ENCODE results near the gene PRDM16. TPM values are rescaled to one million over a fixed set of nuclear protein-coding genes. Genes with fewer than 3 reads are reported as not detected.

The PRDM16 gene
- total RNA-seq, 1 experiment from 2014 or later = 0.17 TPM

DNA sequence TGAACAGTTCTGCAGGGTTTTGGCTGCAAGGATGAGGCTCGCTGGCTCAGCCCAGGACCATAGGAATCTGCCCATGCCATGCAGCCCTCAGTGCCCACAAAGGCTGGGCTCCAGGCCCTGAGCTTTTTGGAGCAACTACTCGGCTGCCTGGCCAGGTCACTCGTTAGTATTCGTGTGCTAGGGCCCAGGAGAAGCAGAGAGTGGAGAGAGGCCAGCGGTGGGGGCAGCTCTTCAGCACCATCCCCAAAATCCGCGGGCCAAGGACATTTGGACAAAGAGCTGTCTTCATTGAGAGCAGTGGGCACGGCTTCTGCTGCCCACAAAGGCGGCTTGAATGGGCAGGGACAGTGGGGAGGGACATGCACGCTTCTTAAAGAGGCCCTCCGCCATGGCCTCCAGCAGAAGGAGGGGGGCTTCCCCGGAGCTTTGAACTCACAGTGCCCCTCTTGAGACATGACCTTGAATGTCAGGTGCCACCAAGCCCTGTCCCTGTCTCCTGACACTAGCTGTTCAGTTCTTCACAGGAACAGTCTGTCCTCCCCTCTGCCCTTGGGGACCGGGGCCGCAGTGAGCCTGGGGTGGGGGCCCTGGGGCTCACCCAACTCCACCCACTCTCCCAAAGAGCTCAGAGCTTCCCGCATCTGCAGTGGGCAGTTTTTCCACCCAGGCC, 279.3 kb downstream of the PRDM16 start:
- no peak overlapping the region for H2AFZ ChIP-seq (ENCODE audit: low read length)
- H2BK12ac ChIP-seq (ENCODE audit: insufficient read length, low read depth, low read length) = no peak overlapping the region
- Mint-ChIP-seq H3K9me3 (peaks cover 18 to 21% of the 10 kb centered on the region in 2 experiments), H3K27me3 (ENCODE audit: low read depth) (peaks cover 10% of the 10 kb centered on the region), H3K27ac (no peak overlapping the region), H3K4me1 (peaks cover 10 to 19% of the 10 kb centered on the region in 2 experiments), H3K4me3 (no peak overlapping the region), H3K36me3 (ENCODE audit: insufficient read depth in 1 of 3, low read depth in 3 of 3) (peaks cover 3 to 16% (median 5%) of the 10 kb centered on the region in 3 experiments; a peak in 6 of 7 replicates)
- no CpG with 5 or more reads among the region's 15 CpGs for WGBS (ENCODE audit: extremely low coverage, insufficient read length, low lambda C conversion rate)
- no peak overlapping the region for H3K9ac ChIP-seq (ENCODE audit: extremely low read depth, insufficient read length, low read length)
- no peak overlapping the region for H2BK120ac ChIP-seq (ENCODE audit: low read depth, low read length, poor library complexity, severe bottlenecking)
- H3K27ac ChIP-seq (ENCODE audit: insufficient read length, low read depth, low read length) = no peak overlapping the region
- no peaks in the 10 kb centered on the region for H3K79me2 ChIP-seq (ENCODE audit: insufficient read depth, low read length)
- no peak overlapping the region for H3K4me2 ChIP-seq (ENCODE audit: insufficient read depth, insufficient read length, low read length)
- TF ChIP-seq, protein P1, sequence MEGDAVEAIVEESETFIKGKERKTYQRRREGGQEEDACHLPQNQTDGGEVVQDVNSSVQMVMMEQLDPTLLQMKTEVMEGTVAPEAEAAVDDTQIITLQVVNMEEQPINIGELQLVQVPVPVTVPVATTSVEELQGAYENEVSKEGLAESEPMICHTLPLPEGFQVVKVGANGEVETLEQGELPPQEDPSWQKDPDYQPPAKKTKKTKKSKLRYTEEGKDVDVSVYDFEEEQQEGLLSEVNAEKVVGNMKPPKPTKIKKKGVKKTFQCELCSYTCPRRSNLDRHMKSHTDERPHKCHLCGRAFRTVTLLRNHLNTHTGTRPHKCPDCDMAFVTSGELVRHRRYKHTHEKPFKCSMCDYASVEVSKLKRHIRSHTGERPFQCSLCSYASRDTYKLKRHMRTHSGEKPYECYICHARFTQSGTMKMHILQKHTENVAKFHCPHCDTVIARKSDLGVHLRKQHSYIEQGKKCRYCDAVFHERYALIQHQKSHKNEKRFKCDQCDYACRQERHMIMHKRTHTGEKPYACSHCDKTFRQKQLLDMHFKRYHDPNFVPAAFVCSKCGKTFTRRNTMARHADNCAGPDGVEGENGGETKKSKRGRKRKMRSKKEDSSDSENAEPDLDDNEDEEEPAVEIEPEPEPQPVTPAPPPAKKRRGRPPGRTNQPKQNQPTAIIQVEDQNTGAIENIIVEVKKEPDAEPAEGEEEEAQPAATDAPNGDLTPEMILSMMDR (conservative IDR thresholded peaks at IDR 0.05) = no peak
- no peak overlapping the region for H3K18ac ChIP-seq (ENCODE audit: insufficient read length, low read depth, low read length)
- H2BK5ac ChIP-seq (ENCODE audit: insufficient read length, low read length) = no peak overlapping the region
- H3K14ac ChIP-seq (ENCODE audit: insufficient read depth, low read length) = no peak overlapping the region; the same call in 1 of the 2 replicates
- H2BK15ac ChIP-seq (ENCODE audit: low read depth, low read length) = no peak overlapping the region
- H3K23ac ChIP-seq (ENCODE audit: insufficient read length, low read depth, low read length) = no peak overlapping the region
- H3K4me1 ChIP-seq (ENCODE audit: insufficient read depth, low read length) = no peaks in the 10 kb centered on the region
- H2AK5ac ChIP-seq (ENCODE audit: insufficient read length, low read length) = no peak overlapping the region
- no peaks in the 10 kb centered on the region for H4K20me1 ChIP-seq (ENCODE audit: control insufficient read depth, insufficient read depth, insufficient read length)
- no peak overlapping the region for H4K8ac ChIP-seq (replicated peaks; ENCODE audit: insufficient read length, low read depth, low read length)
- no peak for DNase-seq
- no peak overlapping the region for H3T11ph ChIP-seq (ENCODE audit: low read length)
- no peaks in the 10 kb centered on the region for H3K23me2 ChIP-seq (ENCODE audit: insufficient read length, low read depth, low read length, poor library complexity, severe bottlenecking)
- H3K27me3 ChIP-seq (ENCODE audit: insufficient read depth, low read length) = no peaks in the 10 kb centered on the region
- no peak overlapping the region for H3K56ac ChIP-seq (ENCODE audit: insufficient read length, low read depth, low read length)
- H4K5ac ChIP-seq (ENCODE audit: insufficient read length, low read depth, low read length) = no peak overlapping the region
- H3K4ac ChIP-seq (ENCODE audit: low read depth, low read length) = no peak overlapping the region
- H4K91ac ChIP-seq (ENCODE audit: insufficient read length, low read depth, low read length) = no peak overlapping the region
- no peaks in the 10 kb centered on the region for H3K79me1 ChIP-seq (ENCODE audit: insufficient read depth, low read depth, low read length, poor library complexity, severe bottlenecking)
- no peak overlapping the region for H2BK20ac ChIP-seq (ENCODE audit: low read depth, low read length, poor library complexity, severe bottlenecking)
- H3K9me3 ChIP-seq (ENCODE audit: control insufficient read depth, low read depth, low read length) = no peaks in the 10 kb centered on the region

Data from H9 (cell line).